Thymus (tissue), 11 donors: ENCODE results near the gene ABHD5. TPM values are rescaled to one million over a fixed set of nuclear protein-coding genes. Genes with fewer than 3 reads are reported as not detected.

ENCODE experiments used
- DNase-seq, 9 donors: peaks; one replicate each; pipeline ENCODE4 v3.0.0-alpha.2; 2013; ENCODE audit warnings: low spot score in 9 of 9, low read depth in 6 of 9, missing footprints in 1 of 9
- H3K27ac ChIP-seq, 2 donors: one replicate each; pipeline ENCODE4 v1.5.1; 2013; ENCODE audit warnings: control low read depth in 1 of 2, low read depth in 1 of 2, low read length in 1 of 2, mild to moderate bottlenecking in 1 of 2, moderate library complexity in 1 of 2
- H3K27me3 ChIP-seq, 2 donors: one replicate each; pipeline ENCODE4 v1.5.1; 2013; ENCODE audit warnings: low read length in 1 of 2; ENCODE audit not compliant: control insufficient read depth in 2 of 2, insufficient read depth in 1 of 2
- H3K36me3 ChIP-seq, 2 donors: one replicate each; pipeline ENCODE4 v1.5.1; 2013; ENCODE audit warnings: low read length in 1 of 2, mild to moderate bottlenecking in 1 of 2, moderate library complexity in 1 of 2; ENCODE audit not compliant: control insufficient read depth in 2 of 2, insufficient read depth in 2 of 2
- H3K4me1 ChIP-seq, 2 donors: one replicate each; pipeline ENCODE4 v1.5.1; 2013; ENCODE audit warnings: low read length in 2 of 2; ENCODE audit not compliant: control insufficient read depth in 2 of 2, insufficient read depth in 2 of 2
- H3K4me3 ChIP-seq, 2 donors: one replicate each; pipeline ENCODE4 v1.5.1; 2013; ENCODE audit warnings: low read length in 2 of 2, control low read depth in 1 of 2, mild to moderate bottlenecking in 1 of 2
- H3K9me3 ChIP-seq, 2 donors: one replicate each; pipeline ENCODE4 v1.5.1; 2013; ENCODE audit warnings: low read length in 1 of 2, mild to moderate bottlenecking in 1 of 2; ENCODE audit not compliant: control insufficient read depth in 2 of 2, insufficient read depth in 1 of 2
- WGBS: extraction: QIAGEN DNeasy Blood & Tissue Kit; methylation state at CpG from one replicate; pipeline ENCODE4 v1.1.7; 2013; 5-methylcytosine and 5-hydroxymethylcytosine counted together
- polyA plus RNA-seq: library from polyadenylated mRNA; stranded (reverse); fragments of 200-250 nt; gene quantifications from one replicate; pipeline ENCODE4 v1.2.3, GENCODE V29; 2013
- total RNA-seq: library from RNA; stranded (reverse); fragments of 120-200 nt; gene quantifications from one replicate; pipeline ENCODE4 v1.2.4, GENCODE V29; 2013
- donor health status: healthy.

The ABHD5 gene
- total and polyA plus RNA-seq, 2 donors = 10.3 to 17.9 TPM

- no peak overlapping the region for H3K27ac ChIP-seq
- 99% methylated on average over 4 of the region's 4 CpGs for whole genome bisulfite sequencing
- DNase-seq = no peak
- H3K9me3 ChIP-seq = no peaks in the 10 kb centered on the region
- H3K4me1 ChIP-seq = no peaks in the 10 kb centered on the region
- peaks cover 0 to 7% of the 10 kb centered on the region in 2 donors for H3K36me3 ChIP-seq
- H3K27me3 ChIP-seq = no peaks in the 10 kb centered on the region
- H3K4me3 ChIP-seq = no peak overlapping the region
Measured at GRCh38 chr3:43726521-43726920, 35.8 kb downstream of the ABHD5 start.

GRCh38 chr3:43727930-43728329, 37.2 kb downstream of the ABHD5 start:
- Histone ChIP-seq H3K9me3 (no peaks in the 10 kb centered on the region), H3K4me1 (no peaks in the 10 kb centered on the region), H3K27ac (no peak overlapping the region), H3K27me3 (no peaks in the 10 kb centered on the region), H3K4me3 (no peak overlapping the region), H3K36me3 (peaks cover 0 to 10% of the 10 kb centered on the region in 2 donors)
- 97% methylated on average over 3 of the region's 3 CpGs for WGBS
- DNase-seq = no peak

- no peaks in the 10 kb centered on the region for H3K4me1 ChIP-seq
- WGBS = 79% methylated on average over 5 of the region's 5 CpGs
- no peaks in the 10 kb centered on the region for H3K9me3 ChIP-seq
- no peak overlapping the region for H3K4me3 ChIP-seq
- no peak for DNase-seq
- H3K36me3 ChIP-seq = peaks cover 0 to 11% of the 10 kb centered on the region in 2 donors
- no peaks in the 10 kb centered on the region for H3K27me3 ChIP-seq
- H3K27ac ChIP-seq = no peak overlapping the region
Measured at GRCh38 chr3:43728476-43728875, 37.7 kb downstream of the ABHD5 start.

- H3K4me3 ChIP-seq = no peak overlapping the region
- H3K36me3 ChIP-seq = peaks cover 0 to 11% of the 10 kb centered on the region in 2 donors
- H3K9me3 ChIP-seq = no peaks in the 10 kb centered on the region
- no peaks in the 10 kb centered on the region for H3K27me3 ChIP-seq
- H3K27ac ChIP-seq = no peak overlapping the region
- no peak for DNase-seq
- no peaks in the 10 kb centered on the region for H3K4me1 ChIP-seq
- 97% methylated on average over 5 of the region's 5 CpGs for WGBS
Measured at GRCh38 chr3:43728947-43729346, 38.2 kb downstream of the ABHD5 start.

- H3K4me3 ChIP-seq = no peak overlapping the region
- peaks cover 0 to 11% of the 10 kb centered on the region in 2 donors for H3K36me3 ChIP-seq
- H3K4me1 ChIP-seq = no peaks in the 10 kb centered on the region
- H3K27ac ChIP-seq = no peak overlapping the region
- H3K27me3 ChIP-seq = no peaks in the 10 kb centered on the region
- 96% methylated on average over 1 of the region's 1 CpG for WGBS
- DNase-seq = no peak
- H3K9me3 ChIP-seq = no peaks in the 10 kb centered on the region
Measured at GRCh38 chr3:43729707-43730414, 39.1 kb downstream of the ABHD5 start.

- Histone ChIP-seq H3K27me3 (no peaks in the 10 kb centered on the region), H3K27ac (no peak overlapping the region), H3K36me3 (peaks cover 0 to 8% of the 10 kb centered on the region in 2 donors), H3K9me3 (no peaks in the 10 kb centered on the region), H3K4me1 (no peaks in the 10 kb centered on the region), H3K4me3 (no peak overlapping the region)
- DNase-seq = no peak
- WGBS = 82% methylated on average over 6 of the region's 6 CpGs
Measured at GRCh38 chr3:43732747-43733425, 42.1 kb downstream of the ABHD5 start.

GRCh38 chr3:43733459-43734384, 43.0 kb downstream of the ABHD5 start:
- Histone ChIP-seq H3K27ac (no peak overlapping the region), H3K27me3 (no peaks in the 10 kb centered on the region), H3K9me3 (no peaks in the 10 kb centered on the region), H3K36me3 (peaks cover 0 to 8% of the 10 kb centered on the region in 2 donors), H3K4me1 (no peaks in the 10 kb centered on the region), H3K4me3 (no peak overlapping the region)
- WGBS = 96% methylated on average over 6 of the region's 6 CpGs
- no peak for DNase-seq

- Histone ChIP-seq H3K27ac (no peak overlapping the region), H3K4me3 (no peak overlapping the region), H3K36me3 (peaks cover 0 to 5% of the 10 kb centered on the region in 2 donors), H3K27me3 (no peaks in the 10 kb centered on the region), H3K4me1 (no peaks in the 10 kb centered on the region), H3K9me3 (no peaks in the 10 kb centered on the region)
- no peak for DNase-seq
- 97% methylated on average over 2 of the region's 2 CpGs for WGBS
Measured at GRCh38 chr3:43734685-43735084, 43.9 kb downstream of the ABHD5 start.

- WGBS = 98% methylated on average over 4 of the region's 4 CpGs
Measured at GRCh38 chr3:43735618-43736017, 44.9 kb downstream of the ABHD5 start.

More at GRCh38 chr3:43735618-43736017, 44.9 kb downstream of the ABHD5 start:
- Histone ChIP-seq H3K36me3 (peaks cover 0 to 5% of the 10 kb centered on the region in 2 donors), H3K4me3 (no peak overlapping the region), H3K27ac (no peak overlapping the region), H3K9me3 (no peaks in the 10 kb centered on the region), H3K4me1 (no peaks in the 10 kb centered on the region), H3K27me3 (no peaks in the 10 kb centered on the region)
- no peak for DNase-seq
